HepG2 (cell line): ENCODE results near the gene DCLRE1B. TPM values are rescaled to one million over a fixed set of nuclear protein-coding genes. Genes with fewer than 3 reads are reported as not detected.

Experiments
- ATAC-seq: fragments of 200-7000 bp; cut with Tn5 transposase; 3 replicates; pipeline ENCODE4 v1.9.1; 2020; ENCODE audit warnings: mild to moderate bottlenecking, moderate library complexity
- BruUV-seq: library from RNA; stranded (reverse); fragments of 400-500 nt; replicated peaks from 2 replicates; lab custom pipeline; 2021; lab: Mats Ljungman, UMichigan
- CTCF ChIA-PET: fragments of 300-600 bp; formaldehyde crosslinking; extraction: SDS; loops from one replicate; lab custom pipeline; 2021; ENCODE audit warnings: low total read pairs, inconsistent platforms, low intra/inter-chr PET ratio; lab: Yijun Ruan, JAX
- POLR2A ChIA-PET: fragments of 350-600 bp; sonication (Branson Sonifier 250); formaldehyde crosslinking; loops from one replicate; lab custom pipeline; 2020; ENCODE audit warnings: antibody characterized with exemption, inconsistent platforms; lab: Yijun Ruan, JAX
- DNase-seq: peaks from one replicate; pipeline ENCODE4 v3.0.0-alpha.2; 2015; ENCODE audit warnings: low spot score
- FAIRE-seq: peaks from 3 replicates; lab custom pipeline; 2011; peaks lifted over from hg19 to GRCh38; lab: Jason Lieb, UNC
- H2AFZ ChIP-seq: one replicate; pipeline ENCODE4 v1.6.1; 2011; ENCODE audit warnings: low read length, inconsistent platforms
- H3K27ac ChIP-seq: fragments of 300-600 bp; 3 replicates; pipeline ENCODE4 v1.8.0; 2011; ENCODE audit warnings: mixed run types, mild to moderate bottlenecking, mixed read lengths, low read length, inconsistent platforms; ENCODE audit not compliant: insufficient read depth; ENCODE audit errors: extremely low read length
- H3K27me3 ChIP-seq, 2 experiments: fragments of 200-600 bp in 1 of 2; 2 replicates in 1 of 2; 3 replicates in 1 of 2; pipeline versions ENCODE4 v1.6.0 to v1.8.0; 2011; ENCODE audit warnings: low read length in 2 of 2, mild to moderate bottlenecking in 2 of 2, moderate library complexity in 2 of 2, inconsistent platforms in 1 of 2; ENCODE audit not compliant: insufficient read depth in 2 of 2, control insufficient read depth in 1 of 2
- H3K36me3 ChIP-seq, 2 experiments: fragments of 200-600 bp in 1 of 2; replicated peaks in 1 of 2; 2 replicates in 1 of 2; 3 replicates in 1 of 2; pipeline versions ENCODE4 v1.5.1 to v1.8.0; 2011; ENCODE audit warnings: low read length in 2 of 2, inconsistent platforms in 1 of 2; ENCODE audit not compliant: insufficient read depth in 2 of 2, control insufficient read depth in 1 of 2
- H3K4me1 ChIP-seq: 2 replicates; pipeline ENCODE4 v1.5.1; 2012; ENCODE audit warnings: low read length, inconsistent platforms; ENCODE audit not compliant: insufficient read depth
- H3K4me2 ChIP-seq: 2 replicates; pipeline ENCODE4 v1.6.0; 2011; ENCODE audit warnings: low read depth, low read length, inconsistent platforms
- H3K4me3 ChIP-seq, 3 experiments: fragments of 200-600 bp in 1 of 3; sonication (generic), shearing (Covaris generic) in 1 of 3; replicated peaks in 1 of 3; 2 replicates each; pipeline ENCODE4 v1.5.1; 2011 to 2016; ENCODE audit warnings: low read length in 3 of 3, inconsistent platforms in 2 of 3, low read depth in 2 of 3, mild to moderate bottlenecking in 2 of 3, control low read depth in 1 of 3, mixed read lengths in 1 of 3; ENCODE audit not compliant: insufficient read depth in 1 of 3
- H3K79me2 ChIP-seq: one replicate; pipeline ENCODE4 v1.6.1; 2011; ENCODE audit warnings: low read length, inconsistent platforms; ENCODE audit not compliant: insufficient read depth
- H3K9ac ChIP-seq: 2 replicates; pipeline ENCODE4 v1.6.0; 2011; ENCODE audit warnings: mild to moderate bottlenecking, low read depth, low read length, inconsistent platforms; ENCODE audit not compliant: insufficient read depth
- H3K9me3 ChIP-seq: 2 replicates; pipeline ENCODE4 v1.5.1; 2012; ENCODE audit warnings: mild to moderate bottlenecking, low read length
- H4K20me1 ChIP-seq: 2 replicates; pipeline ENCODE4 v1.6.0; 2011; ENCODE audit warnings: inconsistent platforms, mild to moderate bottlenecking, low read length, moderate library complexity; ENCODE audit not compliant: insufficient read depth
- FOXA3 ChIP-seq: IDR thresholded peaks from 2 replicates; pipeline ENCODE4 v1.6.1; 2016; ENCODE audit warnings: missing genetic modification reagents, missing compliant biosample characterization
- HMGA1 ChIP-seq: sonication (generic); formaldehyde crosslinking; conservative IDR thresholded peaks from 2 replicates; pipeline ENCODE4 v1.4.0; 2020; ENCODE audit warnings: missing genetic modification reagents
- NR2F1 ChIP-seq, 2 experiments: fragments of 450-650 bp in 1 of 2; formaldehyde crosslinking in 1 of 2; IDR thresholded peaks; 2 replicates each; pipeline versions ENCODE4 v1.5.0 to v1.6.1; 2016 to 2020; ENCODE audit warnings: mild to moderate bottlenecking in 1 of 2, missing compliant biosample characterization in 1 of 2, missing genetic modification reagents in 1 of 2, moderate library complexity in 1 of 2
- RBFOX2 ChIP-seq: fragments of 200-400 bp; formaldehyde crosslinking; IDR thresholded peaks from 2 replicates; pipeline ENCODE4 v1.6.1; 2017; ENCODE audit warnings: low read depth, mild to moderate bottlenecking, low read length
- REST ChIP-seq, 2 experiments: IDR thresholded peaks; 2 replicates each; pipeline ENCODE4 v1.6.1; 2011 to 2012; ENCODE audit warnings: low read length in 2 of 2, borderline replicate concordance in 1 of 2, low read depth in 1 of 2, mild to moderate bottlenecking in 1 of 2, moderate library complexity in 1 of 2
- SIX4 ChIP-seq: sonication (generic); formaldehyde crosslinking; IDR thresholded peaks from 2 replicates; pipeline ENCODE4 v1.4.0; 2020; ENCODE audit warnings: missing genetic modification reagents
- SNAI1 ChIP-seq: sonication (generic); formaldehyde crosslinking; IDR thresholded peaks from 2 replicates; pipeline ENCODE4 v1.5.0; 2020; ENCODE audit warnings: mild to moderate bottlenecking, missing genetic modification reagents, borderline replicate concordance
- TCF7L2 ChIP-seq: IDR thresholded peaks from 2 replicates; pipeline ENCODE4 v1.6.1; 2011; ENCODE audit warnings: mild to moderate bottlenecking, low read depth, low read length, moderate library complexity
- ZNF17 ChIP-seq: sonication (generic); formaldehyde crosslinking; IDR thresholded peaks from 2 replicates; pipeline ENCODE4 v1.5.0; 2020; ENCODE audit warnings: mild to moderate bottlenecking, missing genetic modification reagents
- ZNF512 ChIP-seq: sonication (generic); formaldehyde crosslinking; IDR thresholded peaks from 2 replicates; pipeline ENCODE4 v1.4.0; 2020; ENCODE audit warnings: mild to moderate bottlenecking, missing genetic modification reagents
- ZNF547 ChIP-seq: sonication (generic); formaldehyde crosslinking; IDR thresholded peaks from 2 replicates; pipeline ENCODE4 v1.5.1; 2020; ENCODE audit warnings: mild to moderate bottlenecking, missing genetic modification reagents
- ZNF792 ChIP-seq: IDR thresholded peaks from 2 replicates; pipeline ENCODE4 v1.6.1; 2016
- WGBS: methylation state at CpG from one replicate; pipeline ENCODE4 v1.1.6; 2017; ENCODE audit warnings: low lambda C conversion rate; 5-methylcytosine and 5-hydroxymethylcytosine counted together
- in situ Hi-C: cut with HindIII; loops from 2 replicates; pipeline ENCODE4 v1.10.0; 2017; ENCODE audit warnings: low pct_unique_long_range_greater_than_20kb; ENCODE audit not compliant: extremely low pct_ligation_motif_present
- intact Hi-C: fragments of 100-400 bp; cut with micrococcal nuclease; formaldehyde crosslinking; loops from one replicate; pipeline ENCODE4 v1.10.0; 2022; ENCODE audit not compliant: unreplicated experiment
- polyA plus RNA-seq, 8 experiments: library from polyadenylated mRNA; depleted of rRNA in 3 of 8; stranded (reverse) in 7 of 8; unstranded in 1 of 8; fragments of >200 nt; fragmentation: Illumina TruSeq in 4 of 8; extraction: Trizol in 4 of 8; gene quantifications; 2 replicates each; pipeline versions ENCODE4 v1.2.1 to v1.2.3, GENCODE V29; 2011 to 2016; ENCODE audit warnings: low read depth in 4 of 8, missing spikeins in 1 of 8, mixed read lengths in 1 of 8; ENCODE audit not compliant: insufficient read depth in 1 of 8
- total RNA-seq, 5 experiments: library from RNA; depleted of rRNA; stranded (reverse); fragments of >200 nt; fragmentation: Illumina TruSeq; extraction: Trizol; gene quantifications; 2 replicates each; pipeline ENCODE4 v1.2.3, GENCODE V29; 2016; ENCODE audit warnings: low read depth in 1 of 5

DCLRE1B gene
- total and polyA plus RNA-seq, 2 of the 13 experiments (the other 11 are each of a cell fraction or from before 2014, with no cell fraction given), result 2.7 to 8.0 TPM

GRCh38 chr1:113924473-113924872 lies 19.3 kb downstream of the DCLRE1B start:
- Histone ChIP-seq H3K9ac (no peak overlapping the region), H3K4me2 (no peak overlapping the region), H3K36me3 (no peaks in the 10 kb centered on the region), H3K27me3 (peaks cover 0 to 2% of the 10 kb centered on the region in 2 experiments; a peak in 2 of 5 replicates), H3K9me3 (no peaks in the 10 kb centered on the region), H2AFZ (no peak overlapping the region), H3K27ac (no peak overlapping the region), H4K20me1 (no peaks in the 10 kb centered on the region), H3K79me2 (no peaks in the 10 kb centered on the region), H3K4me3 (no peak overlapping the region), H3K4me1 (peaks cover 19% of the 10 kb centered on the region)
- ChIA-PET POLR2A (no interaction called here), CTCF (no interaction called here)
- WGBS, result 39% methylated on average over 2 of the region's 2 CpGs
- in situ Hi-C loops, result no loop called here
- intact Hi-C loops, result no loop called here
- no peak for FAIRE-seq
- ATAC-seq, result no peak
- no peak for TF ChIP-seq SNAI1 (CRISPR knock-in tag)
- BruUV-seq, result no TSS peak
- no peak for DNase-seq

- BruUV-seq, result TSS peak; percentile 90
- Histone ChIP-seq H3K4me3 (peak overlapping the region; percentile 90 to 99 (median 99)), H2AFZ (peak overlapping the region; percentile 84), H3K27ac (peak overlapping the region; percentile 99), H3K9me3 (no peaks in the 10 kb centered on the region), H3K36me3 (no peaks in the 10 kb centered on the region), H3K27me3 (no peaks in the 10 kb centered on the region; a peak in 1 of 5 replicates), H3K79me2 (peaks cover 35% of the 10 kb centered on the region), H3K9ac (peak overlapping the region; percentile 96), H4K20me1 (peaks cover 16% of the 10 kb centered on the region), H3K4me1 (peaks cover 46% of the 10 kb centered on the region), H3K4me2 (peak overlapping the region; percentile 85)
- 1% methylated on average over 6 of the region's 6 CpGs for WGBS
- FAIRE-seq (peak; percentile 48), ATAC-seq (peak; percentile 26), DNase-seq (peak; percentile 28)
- CTCF ChIA-PET, result interaction anchor here (1.1 kb wide), 1 partner anchor 23 kb away, joined by 3 read pairs; the partner anchor contains the start of genes AP4B1 and DCLRE1B
- POLR2A ChIA-PET, result interaction anchor here (1.3 to 4.4 kb wide), 12 partner anchors 8 to 169 kb away, joined by 4 to 102 read pairs (median 8); partner anchors contain the start of genes AP4B1, DCLRE1B, PHTF1 and RSBN1
- in situ Hi-C loops (no loop called here), intact Hi-C loops (loop anchor here (2.0 kb wide), 1 partner anchor 94 kb away; no protein-coding TSS in a partner anchor)
- TF ChIP-seq ZNF792 (CRISPR knock-in tag), result 0 out of 2 replicates have a peak, but pooled peaks have one; percentile 7
- no peak for TF ChIP-seq HMGA1
- no peak for TF ChIP-seq ZNF17 (CRISPR knock-in tag)
- TF ChIP-seq SIX4 (CRISPR knock-in tag), result no peak
- TF ChIP-seq NR2F1 (CRISPR knock-in tag; IDR thresholded peaks at IDR 0.05), result no peak
- TF ChIP-seq RBFOX2, result 0 out of 2 replicates have a peak, but pooled peaks have one; percentile 29
- peak; percentile 58 for TF ChIP-seq FOXA3
- TF ChIP-seq ZNF547 (CRISPR knock-in tag), result no peak
- TF ChIP-seq TCF7L2, result no peak
- TF ChIP-seq REST (IDR thresholded peaks at IDR 0.05; ENCODE audit: borderline replicate concordance in 1 of 2, low read depth in 1 of 2, low read length in 2 of 2), result no peak
- no peak; the same call in 1 of the 2 replicates for TF ChIP-seq ZNF512 (CRISPR knock-in tag)
Observed at GRCh38 chr1:113928187-113928930, 23.2 kb downstream of the DCLRE1B start.
